ENCODE data around the gene MICB. TPM values are rescaled to one million over a fixed set of nuclear protein-coding genes. Genes with fewer than 3 reads are reported as not detected.
A peak's percentile ranks its signal among the peaks of the same experiment; 100 is the strongest.

MICB gene
- total and polyA plus RNA-seq, 9 of the 15 experiments (the other 6 are each of a cell fraction or from before 2014, with no cell fraction given) = 13.3 to 34.5 (median 19.8) TPM

DNA sequence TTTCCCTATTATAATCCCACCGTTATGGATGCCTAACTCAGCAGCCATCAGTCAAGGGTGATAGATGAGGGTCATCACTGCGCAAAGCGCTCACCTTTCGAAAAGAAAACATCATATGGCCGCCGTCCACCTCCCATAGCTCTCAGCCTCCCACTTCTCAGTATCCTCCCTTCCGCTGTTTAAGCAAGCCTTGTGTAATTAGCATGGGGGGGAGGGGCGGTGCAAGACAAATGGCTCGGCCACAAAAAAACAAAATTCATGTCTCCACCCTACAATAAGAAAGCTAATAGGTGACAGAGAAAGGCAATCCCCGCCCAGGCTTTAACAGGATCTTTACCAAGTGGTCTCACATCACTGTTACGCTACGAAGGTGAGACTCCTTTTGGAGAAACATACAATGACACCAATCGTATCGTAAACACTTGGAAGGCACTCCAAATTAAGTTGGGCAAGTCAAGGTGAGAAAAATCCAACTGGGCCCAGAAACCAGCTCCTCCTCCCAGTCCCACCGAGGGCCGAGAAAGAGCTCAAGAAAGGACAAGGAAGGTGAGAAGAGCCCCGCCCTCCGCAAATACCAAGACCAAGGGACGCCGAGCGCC lies 43.2 kb downstream of the MICB start (continued):
- TF ChIP-seq, protein P1, sequence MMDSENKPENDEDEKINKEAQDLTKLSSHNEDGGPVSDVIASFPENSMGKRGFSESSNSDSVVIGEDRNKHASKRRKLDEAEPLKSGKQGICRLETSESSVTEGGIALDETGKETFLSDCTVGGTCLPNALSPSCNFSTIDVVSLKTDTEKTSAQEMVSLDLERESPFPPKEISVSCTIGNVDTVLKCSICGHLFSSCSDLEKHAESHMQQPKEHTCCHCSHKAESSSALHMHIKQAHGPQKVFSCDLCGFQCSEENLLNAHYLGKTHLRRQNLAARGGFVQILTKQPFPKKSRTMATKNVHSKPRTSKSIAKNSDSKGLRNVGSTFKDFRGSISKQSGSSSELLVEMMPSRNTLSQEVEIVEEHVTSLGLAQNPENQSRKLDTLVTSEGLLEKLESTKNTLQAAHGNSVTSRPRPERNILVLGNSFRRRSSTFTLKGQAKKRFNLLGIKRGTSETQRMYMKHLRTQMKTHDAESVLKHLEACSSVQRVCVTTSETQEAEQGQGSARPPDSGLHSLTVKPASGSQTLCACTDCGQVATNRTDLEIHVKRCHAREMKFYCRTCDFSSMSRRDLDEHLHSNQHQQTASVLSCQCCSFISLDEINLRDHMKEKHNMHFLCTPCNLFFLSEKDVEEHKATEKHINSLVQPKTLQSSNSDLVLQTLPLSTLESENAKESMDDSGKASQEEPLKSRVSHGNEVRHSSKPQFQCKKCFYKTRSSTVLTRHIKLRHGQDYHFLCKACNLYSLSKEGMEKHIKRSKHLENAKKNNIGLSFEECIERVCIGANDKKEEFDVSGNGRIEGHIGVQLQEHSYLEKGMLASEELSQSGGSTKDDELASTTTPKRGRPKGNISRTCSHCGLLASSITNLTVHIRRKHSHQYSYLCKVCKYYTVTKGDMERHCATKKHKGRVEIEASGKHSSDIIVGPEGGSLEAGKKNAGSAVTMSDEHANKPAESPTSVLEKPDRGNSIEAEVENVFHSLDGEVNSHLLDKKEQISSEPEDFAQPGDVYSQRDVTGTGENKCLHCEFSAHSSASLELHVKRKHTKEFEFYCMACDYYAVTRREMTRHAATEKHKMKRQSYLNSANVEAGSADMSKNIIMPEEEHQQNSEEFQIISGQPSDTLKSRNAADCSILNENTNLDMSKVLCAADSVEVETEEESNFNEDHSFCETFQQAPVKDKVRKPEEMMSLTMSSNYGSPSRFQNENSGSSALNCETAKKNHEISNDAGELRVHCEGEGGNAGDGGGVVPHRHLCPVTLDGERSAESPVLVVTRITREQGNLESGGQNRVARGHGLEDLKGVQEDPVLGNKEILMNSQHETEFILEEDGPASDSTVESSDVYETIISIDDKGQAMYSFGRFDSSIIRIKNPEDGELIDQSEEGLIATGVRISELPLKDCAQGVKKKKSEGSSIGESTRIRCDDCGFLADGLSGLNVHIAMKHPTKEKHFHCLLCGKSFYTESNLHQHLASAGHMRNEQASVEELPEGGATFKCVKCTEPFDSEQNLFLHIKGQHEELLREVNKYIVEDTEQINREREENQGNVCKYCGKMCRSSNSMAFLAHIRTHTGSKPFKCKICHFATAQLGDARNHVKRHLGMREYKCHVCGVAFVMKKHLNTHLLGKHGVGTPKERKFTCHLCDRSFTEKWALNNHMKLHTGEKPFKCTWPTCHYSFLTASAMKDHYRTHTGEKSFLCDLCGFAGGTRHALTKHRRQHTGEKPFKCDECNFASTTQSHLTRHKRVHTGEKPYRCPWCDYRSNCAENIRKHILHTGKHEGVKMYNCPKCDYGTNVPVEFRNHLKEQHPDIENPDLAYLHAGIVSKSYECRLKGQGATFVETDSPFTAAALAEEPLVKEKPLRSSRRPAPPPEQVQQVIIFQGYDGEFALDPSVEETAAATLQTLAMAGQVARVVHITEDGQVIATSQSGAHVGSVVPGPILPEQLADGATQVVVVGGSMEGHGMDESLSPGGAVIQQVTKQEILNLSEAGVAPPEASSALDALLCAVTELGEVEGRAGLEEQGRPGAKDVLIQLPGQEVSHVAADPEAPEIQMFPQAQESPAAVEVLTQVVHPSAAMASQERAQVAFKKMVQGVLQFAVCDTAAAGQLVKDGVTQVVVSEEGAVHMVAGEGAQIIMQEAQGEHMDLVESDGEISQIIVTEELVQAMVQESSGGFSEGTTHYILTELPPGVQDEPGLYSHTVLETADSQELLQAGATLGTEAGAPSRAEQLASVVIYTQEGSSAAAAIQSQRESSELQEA (IDR thresholded peaks at IDR 0.05; ENCODE audit: low read depth) = no peak
- no peak for TF ChIP-seq ILK (tag; IDR thresholded peaks at IDR 0.05; ENCODE audit: borderline replicate concordance, low read depth)
- TF ChIP-seq SREBF2 (CRISPR knock-in tag; IDR thresholded peaks at IDR 0.05) = no peak
- TF ChIP-seq, protein P2, sequence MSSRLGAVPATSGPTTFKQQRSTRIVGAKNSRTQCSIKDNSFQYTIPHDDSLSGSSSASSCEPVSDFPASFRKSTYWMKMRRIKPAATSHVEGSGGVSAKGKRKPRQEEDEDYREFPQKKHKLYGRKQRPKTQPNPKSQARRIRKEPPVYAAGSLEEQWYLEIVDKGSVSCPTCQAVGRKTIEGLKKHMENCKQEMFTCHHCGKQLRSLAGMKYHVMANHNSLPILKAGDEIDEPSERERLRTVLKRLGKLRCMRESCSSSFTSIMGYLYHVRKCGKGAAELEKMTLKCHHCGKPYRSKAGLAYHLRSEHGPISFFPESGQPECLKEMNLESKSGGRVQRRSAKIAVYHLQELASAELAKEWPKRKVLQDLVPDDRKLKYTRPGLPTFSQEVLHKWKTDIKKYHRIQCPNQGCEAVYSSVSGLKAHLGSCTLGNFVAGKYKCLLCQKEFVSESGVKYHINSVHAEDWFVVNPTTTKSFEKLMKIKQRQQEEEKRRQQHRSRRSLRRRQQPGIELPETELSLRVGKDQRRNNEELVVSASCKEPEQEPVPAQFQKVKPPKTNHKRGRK (tag; IDR thresholded peaks at IDR 0.05) = no peak
- no peak for TF ChIP-seq STAT5B (CRISPR knock-in tag; IDR thresholded peaks at IDR 0.05)
- no peak for TF ChIP-seq MTF1 (CRISPR knock-in tag; IDR thresholded peaks at IDR 0.05; ENCODE audit: borderline replicate concordance)
- no peak for TF ChIP-seq MTA2 (IDR thresholded peaks at IDR 0.05; ENCODE audit: low read depth)
- TF ChIP-seq FOXA1 (IDR thresholded peaks at IDR 0.05; ENCODE audit: borderline replicate concordance) = no peak
- TF ChIP-seq SRSF9 (IDR thresholded peaks at IDR 0.05; ENCODE audit: borderline replicate concordance, low read depth, low read length) = no peak
- TF ChIP-seq ETV6 (IDR thresholded peaks at IDR 0.05; ENCODE audit: borderline replicate concordance in 1 of 2, low read depth in 2 of 2, low read length in 1 of 2) = no peak
- TF ChIP-seq ETV6 (CRISPR knock-in tag; IDR thresholded peaks at IDR 0.05; ENCODE audit: borderline replicate concordance) = no peak
- TF ChIP-seq, protein P3, sequence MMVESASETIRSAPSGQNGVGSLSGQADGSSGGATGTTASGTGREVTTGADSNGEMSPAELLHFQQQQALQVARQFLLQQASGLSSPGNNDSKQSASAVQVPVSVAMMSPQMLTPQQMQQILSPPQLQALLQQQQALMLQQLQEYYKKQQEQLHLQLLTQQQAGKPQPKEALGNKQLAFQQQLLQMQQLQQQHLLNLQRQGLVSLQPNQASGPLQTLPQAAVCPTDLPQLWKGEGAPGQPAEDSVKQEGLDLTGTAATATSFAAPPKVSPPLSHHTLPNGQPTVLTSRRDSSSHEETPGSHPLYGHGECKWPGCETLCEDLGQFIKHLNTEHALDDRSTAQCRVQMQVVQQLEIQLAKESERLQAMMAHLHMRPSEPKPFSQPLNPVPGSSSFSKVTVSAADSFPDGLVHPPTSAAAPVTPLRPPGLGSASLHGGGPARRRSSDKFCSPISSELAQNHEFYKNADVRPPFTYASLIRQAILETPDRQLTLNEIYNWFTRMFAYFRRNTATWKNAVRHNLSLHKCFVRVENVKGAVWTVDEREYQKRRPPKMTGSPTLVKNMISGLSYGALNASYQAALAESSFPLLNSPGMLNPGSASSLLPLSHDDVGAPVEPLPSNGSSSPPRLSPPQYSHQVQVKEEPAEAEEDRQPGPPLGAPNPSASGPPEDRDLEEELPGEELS (CRISPR knock-in tag; IDR thresholded peaks at IDR 0.05; ENCODE audit: borderline replicate concordance) = no peak
- TF ChIP-seq ZNF561 (CRISPR knock-in tag; conservative IDR thresholded peaks at IDR 0.05) = no peak
- TF ChIP-seq RFX7 (CRISPR knock-in tag; IDR thresholded peaks at IDR 0.05) = no peak
- TF ChIP-seq, protein P4, sequence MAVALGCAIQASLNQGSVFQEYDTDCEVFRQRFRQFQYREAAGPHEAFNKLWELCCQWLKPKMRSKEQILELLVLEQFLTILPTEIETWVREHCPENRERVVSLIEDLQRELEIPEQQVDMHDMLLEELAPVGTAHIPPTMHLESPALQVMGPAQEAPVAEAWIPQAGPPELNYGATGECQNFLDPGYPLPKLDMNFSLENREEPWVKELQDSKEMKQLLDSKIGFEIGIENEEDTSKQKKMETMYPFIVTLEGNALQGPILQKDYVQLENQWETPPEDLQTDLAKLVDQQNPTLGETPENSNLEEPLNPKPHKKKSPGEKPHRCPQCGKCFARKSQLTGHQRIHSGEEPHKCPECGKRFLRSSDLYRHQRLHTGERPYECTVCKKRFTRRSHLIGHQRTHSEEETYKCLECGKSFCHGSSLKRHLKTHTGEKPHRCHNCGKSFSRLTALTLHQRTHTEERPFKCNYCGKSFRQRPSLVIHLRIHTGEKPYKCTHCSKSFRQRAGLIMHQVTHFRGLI (CRISPR knock-in tag; IDR thresholded peaks at IDR 0.05) = 0 out of 2 replicates have a peak, but pooled peaks have one; percentile 9

All from K562 (cell line).